GM18526 (cell line): Measurements from ENCODE around the gene NDP.

ENCODE experiments used
- POLR2A ChIP-seq: IDR thresholded peaks from 3 replicates; pipeline ENCODE4 v1.6.1; 2011; ENCODE audit not compliant: insufficient read length; ENCODE audit errors: extremely low read depth

Gene NDP, protein sequence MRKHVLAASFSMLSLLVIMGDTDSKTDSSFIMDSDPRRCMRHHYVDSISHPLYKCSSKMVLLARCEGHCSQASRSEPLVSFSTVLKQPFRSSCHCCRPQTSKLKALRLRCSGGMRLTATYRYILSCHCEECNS

DNA sequence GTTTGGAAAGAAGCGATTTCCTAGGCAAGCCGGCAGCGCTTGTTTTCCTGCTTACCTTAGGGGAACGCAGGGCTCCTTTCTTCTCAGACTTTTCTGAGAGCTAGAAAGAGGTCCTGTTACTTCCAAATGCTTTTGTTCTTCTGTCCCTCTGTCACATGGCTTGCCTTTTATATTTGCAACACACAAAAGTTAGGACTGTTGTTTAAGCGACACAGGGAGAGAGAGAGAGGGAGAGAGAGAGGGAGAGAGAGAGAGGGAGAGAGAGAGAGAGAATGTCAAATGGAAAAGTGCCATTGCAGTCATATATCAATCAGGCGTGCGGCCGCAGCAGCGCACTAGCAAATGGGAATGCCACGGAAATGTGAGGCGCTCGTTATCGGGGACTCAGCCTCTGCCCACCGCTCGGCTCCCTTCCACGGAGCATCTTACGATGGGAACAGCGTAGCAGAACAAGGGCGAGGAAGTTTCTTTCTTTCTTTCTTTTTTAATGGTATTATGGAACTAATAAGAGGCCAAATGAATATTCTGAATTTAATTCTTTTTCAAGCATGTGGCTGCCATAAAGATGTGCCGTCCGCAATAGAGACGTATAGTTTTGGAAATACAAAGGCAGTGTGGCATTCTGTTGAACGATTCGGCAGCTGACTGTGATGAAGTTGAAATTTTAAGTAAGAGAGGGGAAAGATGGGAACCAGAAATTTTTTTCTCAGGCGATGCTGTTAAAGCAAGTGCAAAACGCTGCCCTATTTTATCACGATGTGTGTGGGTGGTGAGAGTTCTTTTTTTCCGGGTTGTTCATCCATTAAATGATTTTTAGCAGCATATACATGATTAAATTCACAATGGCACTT is at the start of gene NDP:
NDP (minus strand) TSS at position 142 of the 851 bp plus-strand sequence. CDS start 14,745 bp downstream, outside the sequence.
- TF ChIP-seq POLR2A, result no peak

GRCh38 chrX:44022964-44023363 is 49.8 kb upstream of the NDP start:
- TF ChIP-seq POLR2A, result no peak

GRCh38 chrX:44020693-44021092 is 47.5 kb upstream of the NDP start:
- no peak for TF ChIP-seq POLR2A

DNA sequence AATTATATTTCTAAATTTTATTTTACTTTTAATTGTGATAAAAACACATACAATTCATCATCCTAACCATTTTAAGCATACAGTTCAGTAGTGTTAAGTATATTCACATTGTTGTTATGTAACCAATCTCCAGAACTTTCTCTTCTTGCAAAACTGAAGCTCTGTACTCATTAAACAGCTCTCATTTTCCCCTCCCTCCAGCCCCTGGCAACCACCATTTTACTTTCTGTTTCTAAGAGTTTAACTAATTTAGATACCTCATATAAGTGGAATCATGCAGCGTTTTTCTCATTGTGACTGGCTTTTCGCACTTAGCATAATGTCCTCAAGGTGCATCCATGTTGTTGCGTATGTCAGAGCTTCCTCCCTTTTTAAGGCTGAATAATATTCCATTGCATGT is 46.7 kb upstream of the NDP start:
- TF ChIP-seq POLR2A, result no peak

- TF ChIP-seq POLR2A, result no peak
These were observed 44.5 kb upstream of the NDP start for GRCh38 chrX:44017676-44018075.

GRCh38 chrX:44016906-44017305 is 43.7 kb upstream of the NDP start:
- no peak for TF ChIP-seq POLR2A

DNA sequence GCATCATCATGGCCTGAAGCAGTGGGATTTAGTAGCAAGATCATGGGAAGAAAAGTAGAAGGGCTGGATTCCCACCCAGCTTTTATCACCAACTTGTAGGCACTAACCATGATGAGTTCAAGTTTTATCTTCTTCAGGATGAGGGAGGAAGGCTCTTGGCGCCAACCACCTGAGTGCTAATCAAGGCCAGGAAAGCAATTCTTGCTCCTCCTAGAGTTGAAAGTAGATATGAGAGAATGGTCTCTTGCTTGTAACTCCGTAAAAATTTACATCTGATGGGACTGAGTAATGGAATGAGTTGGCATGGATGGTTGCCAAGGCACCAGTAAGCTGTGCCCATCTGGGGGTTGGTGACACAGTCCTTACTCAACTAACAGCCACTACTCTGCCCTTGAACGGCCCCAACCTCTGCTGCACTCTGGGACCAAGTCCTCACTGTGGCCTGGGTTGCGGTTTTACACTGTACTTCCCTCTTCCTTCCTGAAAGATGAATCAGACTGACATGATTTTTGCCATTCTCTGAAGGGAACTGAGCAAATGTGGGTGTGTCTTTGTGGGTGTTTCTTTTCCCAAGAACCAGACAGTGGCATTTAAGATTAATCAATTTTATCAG is 39.4 kb upstream of the NDP start:
- no peak for TF ChIP-seq POLR2A

- no peak for TF ChIP-seq POLR2A
These were observed 38.3 kb upstream of the NDP start for GRCh38 chrX:44011506-44011905.

- no peak for TF ChIP-seq POLR2A
These were observed 37.4 kb upstream of the NDP start for GRCh38 chrX:44010626-44011025.

GRCh38 chrX:44006081-44006480 is 32.9 kb upstream of the NDP start:
- no peak for TF ChIP-seq POLR2A

GRCh38 chrX:44003975-44004374 is 30.8 kb upstream of the NDP start:
- no peak for TF ChIP-seq POLR2A

DNA sequence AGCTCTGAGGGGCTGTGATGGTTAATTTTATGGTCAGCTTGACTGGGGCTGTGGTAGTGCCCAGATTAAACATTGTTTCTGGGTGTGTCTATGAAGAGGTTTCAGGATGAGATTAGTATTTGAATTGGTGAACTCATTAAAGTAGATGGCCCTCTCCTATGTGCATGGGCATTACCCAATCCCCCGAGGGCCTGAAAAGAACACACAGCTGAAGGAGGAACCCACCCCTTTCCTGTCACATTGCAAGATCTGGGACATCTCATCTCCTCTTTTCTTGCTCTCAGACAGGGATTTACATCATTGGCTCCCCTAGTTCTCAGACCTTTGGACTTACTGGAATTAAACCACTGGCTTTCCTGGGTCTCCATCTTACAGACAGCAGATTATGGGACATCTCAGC is 29.4 kb upstream of the NDP start:
- no peak for TF ChIP-seq POLR2A

- TF ChIP-seq POLR2A, result no peak
These were observed 25.2 kb upstream of the NDP start for GRCh38 chrX:43998374-43998773.

DNA sequence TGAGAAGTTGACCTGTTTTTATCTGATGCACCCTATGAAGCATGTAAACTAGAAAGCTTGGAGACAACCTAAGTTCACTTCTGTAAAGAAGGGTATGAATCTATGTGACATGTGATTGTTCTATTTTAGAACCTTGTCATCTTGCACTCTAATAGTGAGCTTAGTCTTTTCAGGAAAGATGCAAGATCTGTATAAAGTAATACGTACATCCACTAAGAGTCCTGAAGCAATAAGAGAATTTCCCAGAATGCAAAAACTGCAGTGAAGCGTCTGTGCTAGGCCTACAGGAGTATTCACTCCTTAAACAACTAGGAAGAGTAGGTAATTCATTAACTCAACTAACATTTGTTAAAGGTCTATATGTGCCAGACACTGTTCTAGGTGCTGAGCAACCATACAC is 23.3 kb upstream of the NDP start:
- no peak for TF ChIP-seq POLR2A

GRCh38 chrX:43986083-43986482 is 12.9 kb upstream of the NDP start:
- no peak for TF ChIP-seq POLR2A

- no peak for TF ChIP-seq POLR2A
These were observed 12.3 kb upstream of the NDP start for GRCh38 chrX:43985511-43985910.

GRCh38 chrX:43978226-43978625 is 5.0 kb upstream of the NDP start:
- TF ChIP-seq POLR2A, result no peak

DNA sequence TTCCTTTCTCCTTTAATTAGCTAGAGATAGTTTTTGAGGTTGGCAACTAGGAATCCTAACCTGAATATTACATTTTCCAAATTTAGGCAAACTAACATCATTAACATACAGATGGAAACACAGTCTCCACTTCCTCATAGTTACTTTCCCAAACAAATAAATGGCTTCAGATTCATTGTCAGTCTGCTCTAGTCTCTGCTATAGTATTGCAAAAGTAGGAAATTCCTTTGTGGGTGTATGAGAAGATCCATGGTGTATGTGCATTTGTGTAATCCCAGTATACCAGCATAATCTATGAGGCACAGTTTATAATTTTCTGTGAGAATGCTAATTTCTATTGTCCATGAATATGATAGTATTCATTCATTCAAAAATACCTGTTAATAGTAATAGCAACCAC is 3.0 kb upstream of the NDP start:
- TF ChIP-seq POLR2A, result no peak
